OCI-LY7 (cell line): Measurements from ENCODE around the gene TEDC1. TPM values are rescaled to one million over a fixed set of nuclear protein-coding genes. Genes with fewer than 3 reads are reported as not detected.

Source experiments
- BruUV-seq: library from RNA; stranded (reverse); fragments of 400-500 nt; replicated peaks from 2 replicates; lab custom pipeline; 2021; lab: Mats Ljungman, UMichigan
- CTCF ChIA-PET: fragments of 300-600 bp; sonication (Branson Sonifier 250); formaldehyde crosslinking; loops from one replicate; lab custom pipeline; 2022; ENCODE audit warnings: antibody characterized with exemption; ENCODE audit not compliant: unreplicated experiment; lab: Charles Lee
- POLR2A ChIA-PET: fragments of 300-600 bp; sonication (Branson Sonifier 250); formaldehyde crosslinking; loops from one replicate; lab custom pipeline; 2022; ENCODE audit warnings: antibody characterized with exemption; lab: Charles Lee
- DNase-seq: peaks from one replicate; pipeline ENCODE4 v3.0.0-alpha.2; 2015; ENCODE audit warnings: low spot score
- H2AFZ ChIP-seq: fragments of 200-600 bp; sonication (generic), shearing (Covaris generic); 2 replicates; pipeline ENCODE4 v1.6.1; 2014; ENCODE audit warnings: mild to moderate bottlenecking, antibody characterized with exemption, low read length, moderate library complexity
- H3K27ac ChIP-seq: fragments of 200-600 bp; sonication (generic); 2 replicates; pipeline ENCODE4 v1.5.1; 2014; ENCODE audit warnings: mixed run types, low read depth, mild to moderate bottlenecking, moderate library complexity, low read length, inconsistent platforms; ENCODE audit not compliant: poor library complexity, severe bottlenecking
- H3K36me3 ChIP-seq: fragments of 200-600 bp; sonication (generic); 2 replicates; pipeline ENCODE4 v1.6.1; 2014; ENCODE audit warnings: mild to moderate bottlenecking, antibody characterized with exemption, low read length, moderate library complexity, mixed read lengths; ENCODE audit not compliant: insufficient read depth
- H3K4me1 ChIP-seq: fragments of 200-600 bp; sonication (generic); 2 replicates; pipeline ENCODE4 v1.5.1; 2014; ENCODE audit warnings: mild to moderate bottlenecking, low read length; ENCODE audit not compliant: insufficient read depth, poor library complexity, severe bottlenecking
- H3K4me2 ChIP-seq: fragments of 200-600 bp; sonication (generic); 2 replicates; pipeline ENCODE4 v1.6.1; 2014; ENCODE audit warnings: mild to moderate bottlenecking, low read length
- H3K4me3 ChIP-seq: fragments of 200-600 bp; sonication (generic); 2 replicates; pipeline ENCODE4 v1.5.1; 2014; ENCODE audit warnings: mild to moderate bottlenecking, low read depth, low read length; ENCODE audit not compliant: poor library complexity, severe bottlenecking
- H3K79me2 ChIP-seq: fragments of 200-600 bp; sonication (generic); 2 replicates; pipeline ENCODE4 v1.6.1; 2016; ENCODE audit warnings: low read depth, mild to moderate bottlenecking, low read length, moderate library complexity, mixed read lengths; ENCODE audit not compliant: insufficient read depth
- H3K9me2 ChIP-seq: fragments of 200-600 bp; sonication (generic); 2 replicates; pipeline ENCODE4 v1.6.1; 2016; ENCODE audit warnings: mild to moderate bottlenecking, low read length, mixed read lengths; ENCODE audit not compliant: insufficient read depth
- H3K9me3 ChIP-seq: fragments of 200-600 bp; sonication (generic); 2 replicates; pipeline ENCODE4 v1.6.1; 2014; ENCODE audit warnings: mild to moderate bottlenecking, mixed run types, low read length, mixed read lengths
- H4K20me1 ChIP-seq: fragments of 200-600 bp; sonication (generic); 2 replicates; pipeline ENCODE4 v1.6.1; 2014; ENCODE audit warnings: mild to moderate bottlenecking, antibody characterized with exemption, low read length, moderate library complexity, mixed read lengths; ENCODE audit not compliant: insufficient read depth
- CTCF ChIP-seq: fragments of 200-600 bp; sonication (generic); conservative IDR thresholded peaks from 2 replicates; pipeline ENCODE4 v1.5.1; 2014; ENCODE audit warnings: mild to moderate bottlenecking, antibody characterized with exemption, low read length, moderate library complexity, mixed read lengths
- EZH2phosphoT487 ChIP-seq: fragments of 200-600 bp; sonication (generic); IDR thresholded peaks from 2 replicates; pipeline ENCODE4 v1.6.1; 2018; ENCODE audit warnings: low read depth, borderline replicate concordance, mild to moderate bottlenecking, mixed run types, antibody characterized with exemption, low read length, moderate library complexity, mixed read lengths
- intact Hi-C: fragments of 100-400 bp; cut with micrococcal nuclease; formaldehyde crosslinking; loops from one replicate; pipeline ENCODE4 v1.10.0; 2022; ENCODE audit not compliant: unreplicated experiment
- total RNA-seq, 2 experiments: library from RNA; depleted of rRNA in 1 of 2; stranded (reverse); fragments of >200 nt in 1 of 2; shearing (Covaris generic) in 1 of 2; gene quantifications; 2 replicates each; pipeline ENCODE4 v1.2.3, GENCODE V29; 2014 to 2022

TEDC1 gene
- total RNA-seq, 2 experiments from 2014 or later, result 53.2 to 55.8 TPM

GRCh38 chr14:105507247-105507646 lies 16.2 kb downstream of the TEDC1 start:
- Histone ChIP-seq H3K36me3 (no peaks in the 10 kb centered on the region), H3K79me2 (no peaks in the 10 kb centered on the region), H3K27ac (no peak overlapping the region), H3K4me2 (no peak overlapping the region), H4K20me1 (no peaks in the 10 kb centered on the region), H3K9me2 (no peaks in the 10 kb centered on the region), H2AFZ (no peak overlapping the region), H3K4me1 (no peaks in the 10 kb centered on the region), H3K4me3 (no peak overlapping the region), H3K9me3 (no peaks in the 10 kb centered on the region)
- DNase-seq, result no peak
- no peak for TF ChIP-seq EZH2phosphoT487
- no peak for TF ChIP-seq CTCF
- ChIA-PET CTCF (no interaction called here), POLR2A (no interaction called here)
- intact Hi-C loops, result no loop called here
- BruUV-seq, result no TSS peak

- intact Hi-C loops, result no loop called here
- no peak overlapping the region for H3K4me3 ChIP-seq
- H3K27ac ChIP-seq, result no peak overlapping the region
- H4K20me1 ChIP-seq, result no peaks in the 10 kb centered on the region
- TF ChIP-seq EZH2phosphoT487 (no peak), CTCF (no peak)
- no peak overlapping the region for H3K4me2 ChIP-seq
- H2AFZ ChIP-seq, result no peak overlapping the region
- DNase-seq, result no peak
- no TSS peak for BruUV-seq
- no peaks in the 10 kb centered on the region for H3K36me3 ChIP-seq
- no peaks in the 10 kb centered on the region for H3K9me2 ChIP-seq
- CTCF ChIA-PET, result no interaction called here
- POLR2A ChIA-PET, result interaction anchor here (0.6 kb wide), 1 partner anchor 46 kb away, joined by 3 read pairs; no protein-coding TSS in a partner anchor
- no peaks in the 10 kb centered on the region for H3K9me3 ChIP-seq
- H3K4me1 ChIP-seq, result no peaks in the 10 kb centered on the region
- no peaks in the 10 kb centered on the region for H3K79me2 ChIP-seq
Measured at GRCh38 chr14:105508069-105508468, 17.0 kb downstream of the TEDC1 start.

- no peaks in the 10 kb centered on the region for H3K9me2 ChIP-seq
- DNase-seq, result no peak
- ChIA-PET POLR2A (no interaction called here), CTCF (no interaction called here)
- H3K4me3 ChIP-seq, result no peak overlapping the region
- H3K4me2 ChIP-seq, result no peak overlapping the region
- no peaks in the 10 kb centered on the region for H4K20me1 ChIP-seq
- TF ChIP-seq EZH2phosphoT487, result no peak
- no peaks in the 10 kb centered on the region for H3K79me2 ChIP-seq
- no TSS peak for BruUV-seq
- H3K36me3 ChIP-seq, result no peaks in the 10 kb centered on the region
- H3K9me3 ChIP-seq, result no peaks in the 10 kb centered on the region
- H2AFZ ChIP-seq, result no peak overlapping the region
- H3K27ac ChIP-seq, result no peak overlapping the region
- intact Hi-C loops, result no loop called here
- no peaks in the 10 kb centered on the region for H3K4me1 ChIP-seq
Measured at GRCh38 chr14:105508601-105509000, 17.6 kb downstream of the TEDC1 start.
